Measurements from ENCODE around the gene GKN1. TPM values are rescaled to one million over a fixed set of nuclear protein-coding genes. Genes with fewer than 3 reads are reported as not detected.

GKN1 gene
- polyA plus RNA-seq, 1 experiment = not detected

DNA sequence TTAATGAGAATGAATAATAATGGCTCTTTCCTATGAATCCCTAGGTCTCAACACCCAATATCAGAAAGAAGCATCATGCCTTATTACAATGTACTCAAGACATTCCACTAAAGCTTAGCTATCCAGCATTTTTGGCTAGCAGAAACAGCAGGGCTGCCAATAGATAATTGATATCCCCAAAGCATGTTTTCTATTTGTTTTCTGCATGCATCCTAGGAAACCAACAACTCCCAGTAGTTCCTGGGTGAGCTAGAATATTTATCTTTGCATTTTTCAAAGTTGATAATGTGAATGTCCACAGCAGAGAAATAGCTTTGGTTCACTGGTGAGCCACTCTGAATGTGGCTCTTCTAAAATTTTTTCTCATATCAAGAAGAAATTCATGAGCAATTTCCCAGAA is 32.7 kb downstream of the GKN1 start:
- H3K4me3 ChIP-seq (ENCODE audit: low read depth, low read length) = no peak overlapping the region
- H3K27me3 ChIP-seq (ENCODE audit: control insufficient read depth, insufficient read depth, low read length) = no peaks in the 10 kb centered on the region
- POLR2A ChIA-PET = no interaction called here
- CTCF ChIA-PET = no interaction called here
- no peaks in the 10 kb centered on the region for H3K9me3 ChIP-seq (ENCODE audit: control insufficient read depth, insufficient read depth, low read length)
- TF ChIP-seq CTCF (IDR thresholded peaks at IDR 0.05; ENCODE audit: low read depth, low read length) = no peak
- H3K27ac ChIP-seq (ENCODE audit: low read depth, low read length) = no peak overlapping the region
- DNase-seq (ENCODE audit: low read depth, low spot score) = no peak

- no peak for DNase-seq (ENCODE audit: low read depth, low spot score)
- H3K4me3 ChIP-seq (ENCODE audit: low read depth, low read length) = no peak overlapping the region
- ChIA-PET POLR2A (no interaction called here), CTCF (no interaction called here)
- no peaks in the 10 kb centered on the region for H3K27me3 ChIP-seq (ENCODE audit: control insufficient read depth, insufficient read depth, low read length)
- H3K9me3 ChIP-seq (ENCODE audit: control insufficient read depth, insufficient read depth, low read length) = no peaks in the 10 kb centered on the region
- no peak overlapping the region for H3K27ac ChIP-seq (ENCODE audit: low read depth, low read length)
- TF ChIP-seq CTCF (IDR thresholded peaks at IDR 0.05; ENCODE audit: low read depth, low read length) = no peak
These were observed 33.2 kb downstream of the GKN1 start for GRCh38 chr2:69007603-69008002.

DNA sequence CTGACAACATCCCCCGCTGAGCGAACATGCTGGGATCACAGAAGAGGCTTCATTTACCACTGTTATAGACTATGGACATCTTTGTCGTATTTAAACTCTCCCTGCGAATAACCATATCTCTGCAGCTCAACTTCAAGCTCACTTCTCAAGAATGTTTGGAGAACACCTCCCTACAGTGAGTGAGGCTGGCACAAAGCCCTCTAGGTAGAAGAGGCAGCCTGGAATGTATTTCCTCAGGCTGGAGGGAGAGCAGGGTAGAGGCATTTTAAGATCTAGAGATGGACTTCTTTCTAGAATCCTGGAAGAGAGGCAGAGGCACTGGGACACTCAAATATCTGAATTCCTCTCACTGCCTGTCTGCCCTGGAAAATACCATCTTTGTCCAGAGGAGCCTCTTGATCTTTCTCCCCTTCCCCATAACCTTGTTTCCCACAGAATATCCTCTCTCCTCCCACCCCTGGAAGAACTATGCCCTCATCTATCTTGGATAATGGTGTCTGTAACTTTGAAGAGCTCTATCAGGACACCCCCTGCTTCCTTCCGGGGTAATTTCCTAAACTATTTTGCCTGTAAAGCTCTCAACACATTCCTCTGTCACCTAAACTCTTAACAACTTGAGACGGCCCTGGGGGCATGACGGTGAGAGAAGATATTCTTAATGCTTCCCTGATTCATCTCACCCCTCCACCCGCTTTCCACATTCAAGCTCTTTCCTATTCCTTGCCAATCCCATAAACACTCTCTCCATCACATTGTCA is 36.2 kb downstream of the GKN1 start:
- CTCF ChIA-PET = interaction anchor here (0.7 to 1.2 kb wide), 2 partner anchors 17 to 67 kb away, joined by 3 to 8 read pairs; no protein-coding TSS in a partner anchor
- POLR2A ChIA-PET = no interaction called here
- no peak for TF ChIP-seq CTCF (IDR thresholded peaks at IDR 0.05; ENCODE audit: low read depth, low read length)
- Histone ChIP-seq H3K27ac (ENCODE audit: low read depth, low read length) (no peak overlapping the region), H3K27me3 (ENCODE audit: control insufficient read depth, insufficient read depth, low read length) (no peaks in the 10 kb centered on the region), H3K9me3 (ENCODE audit: control insufficient read depth, insufficient read depth, low read length) (no peaks in the 10 kb centered on the region), H3K4me3 (ENCODE audit: low read depth, low read length) (no peak overlapping the region)
- DNase-seq (ENCODE audit: low read depth, low spot score) = no peak

- Histone ChIP-seq H3K9me3 (ENCODE audit: control insufficient read depth, insufficient read depth, low read length) (no peaks in the 10 kb centered on the region), H3K27ac (ENCODE audit: low read depth, low read length) (no peak overlapping the region), H3K4me3 (ENCODE audit: low read depth, low read length) (no peak overlapping the region), H3K27me3 (ENCODE audit: control insufficient read depth, insufficient read depth, low read length) (no peaks in the 10 kb centered on the region)
- no peak for DNase-seq (ENCODE audit: low read depth, low spot score)
- no peak for TF ChIP-seq CTCF (IDR thresholded peaks at IDR 0.05; ENCODE audit: low read depth, low read length)
- ChIA-PET CTCF (interaction anchor here (1.0 to 2.2 kb wide), 5 partner anchors 10 to 164 kb away, joined by 4 to 15 read pairs (median 7); no protein-coding TSS in a partner anchor), POLR2A (no interaction called here)
These were observed 37.2 kb downstream of the GKN1 start for GRCh38 chr2:69011611-69012157.
